ENCODE measurements around the gene SPINK5.
A peak's percentile ranks its signal among the peaks of the same experiment; 100 is the strongest.

DNA sequence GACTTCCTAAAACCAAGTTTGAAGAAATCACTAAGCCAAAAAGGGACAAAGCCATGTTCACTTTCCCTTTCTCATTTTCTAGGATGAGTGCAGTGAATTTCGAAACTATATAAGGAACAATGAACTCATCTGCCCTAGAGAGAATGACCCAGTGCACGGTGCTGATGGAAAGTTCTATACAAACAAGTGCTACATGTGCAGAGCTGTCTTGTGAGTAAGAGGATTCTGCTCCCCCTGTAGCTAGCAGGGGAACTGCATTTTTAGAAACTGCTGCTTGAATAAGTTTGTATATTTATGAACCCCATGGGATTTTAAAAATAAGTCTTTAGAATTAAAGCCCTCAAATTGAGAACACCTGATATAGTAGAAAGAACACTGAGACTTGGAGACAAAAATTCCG lies 61.9 kb downstream of the SPINK5 start:
- TF ChIP-seq CTCF (IDR thresholded peaks at IDR 0.05) (peak in 3 of 4 donors; percentile 10 to 18 (median 13)), POLR2A (IDR thresholded peaks at IDR 0.05) (no peak)
